Nephron (organoid): ENCODE results near the gene SLC6A13.
A peak's percentile ranks its signal among the peaks of the same experiment; 100 is the strongest.
"Not testable (repeated sequence)": the region's sequence is repeated elsewhere in the genome, so short reads cannot be mapped to it uniquely, and the experiment has no call there.

Source experiments
- H3K27ac Mint-ChIP-seq, 3 experiments: 2 replicates each; pipeline ENCODE4 v1.8.0; 2020; ENCODE audit warnings: mixed read lengths in 3 of 3, mild to moderate bottlenecking in 2 of 3, moderate library complexity in 1 of 3
- H3K27me3 Mint-ChIP-seq: 2 replicates; pipeline ENCODE4 v1.8.0; 2021; ENCODE audit warnings: low read depth, mild to moderate bottlenecking, moderate library complexity, mixed read lengths
- H3K36me3 Mint-ChIP-seq: 2 replicates; pipeline ENCODE4 v1.8.0; 2020; ENCODE audit warnings: low read depth, mixed read lengths
- H3K4me1 Mint-ChIP-seq: 2 replicates; pipeline ENCODE4 v1.8.0; 2020; ENCODE audit warnings: mixed read lengths
- H3K4me3 Mint-ChIP-seq, 3 experiments: 2 replicates each; pipeline ENCODE4 v1.8.0; 2020; ENCODE audit warnings: mild to moderate bottlenecking in 3 of 3, mixed read lengths in 3 of 3, moderate library complexity in 2 of 3
- H3K9me3 Mint-ChIP-seq: 2 replicates; pipeline ENCODE4 v1.8.0; 2020; ENCODE audit warnings: mixed read lengths
- CTCF ChIP-seq, 3 experiments: fragments of 200-600 bp; sonication (generic); IDR thresholded peaks; one replicate each; pipeline ENCODE4 v1.5.0; 2021; ENCODE audit warnings: antibody characterized with exemption in 3 of 3; ENCODE audit not compliant: unreplicated experiment in 3 of 3

The SLC6A13 gene

GRCh38 chr12:262817-263216 is at the start of gene SLC6A13:
TSS of gene SLC6A13 (minus strand) at chr12:262836. CDS start at chr12:260052, 2,784 bp downstream.
- TF ChIP-seq CTCF (IDR thresholded peaks at IDR 0.05; ENCODE audit: unreplicated experiment in 3 of 3), result no peak
- no peaks in the 10 kb centered on the region for H3K36me3 Mint-ChIP-seq
- peaks cover 69% of the 10 kb centered on the region for H3K4me1 Mint-ChIP-seq
- H3K27me3 Mint-ChIP-seq, result no peaks in the 10 kb centered on the region
- H3K9me3 Mint-ChIP-seq, result no peaks in the 10 kb centered on the region
- H3K27ac Mint-ChIP-seq, result peak within 1 kb of the TSS; percentile 89 to 90 (median 89)
- H3K4me3 Mint-ChIP-seq, result peak within 1 kb of the TSS; percentile 60 to 81 (median 77)

- no peak for TF ChIP-seq CTCF (IDR thresholded peaks at IDR 0.05; ENCODE audit: unreplicated experiment in 3 of 3)
- peaks cover 2% of the 10 kb centered on the region for H3K4me1 Mint-ChIP-seq
- H3K36me3 Mint-ChIP-seq, result peaks cover 98% of the 10 kb centered on the region
- H3K27me3 Mint-ChIP-seq, result no peaks in the 10 kb centered on the region
- peaks cover 3% of the 10 kb centered on the region for H3K9me3 Mint-ChIP-seq
- H3K27ac Mint-ChIP-seq, result peak overlapping the region in 1 of 3 experiments; percentile 34
- H3K4me3 Mint-ChIP-seq, result no peak overlapping the region
Observed at GRCh38 chr12:308511-308910, 45.9 kb upstream of the SLC6A13 start.

- Mint-ChIP-seq H3K4me1 (no peaks in the 10 kb centered on the region), H3K27ac (no peak overlapping the region), H3K27me3 (no peaks in the 10 kb centered on the region), H3K4me3 (no peak overlapping the region), H3K9me3 (peaks cover 9% of the 10 kb centered on the region), H3K36me3 (peaks cover 100% of the 10 kb centered on the region)
- TF ChIP-seq CTCF (IDR thresholded peaks at IDR 0.05; ENCODE audit: unreplicated experiment in 3 of 3), result no peak
Observed at GRCh38 chr12:307406-307805, 44.8 kb upstream of the SLC6A13 start.

GRCh38 chr12:304805-305204 is 42.2 kb upstream of the SLC6A13 start:
- TF ChIP-seq CTCF (IDR thresholded peaks at IDR 0.05; ENCODE audit: unreplicated experiment in 3 of 3), result no peak
- Mint-ChIP-seq H3K9me3 (peaks cover 33% of the 10 kb centered on the region), H3K4me1 (no peaks in the 10 kb centered on the region), H3K36me3 (peaks cover 100% of the 10 kb centered on the region), H3K27ac (no peak overlapping the region), H3K4me3 (no peak overlapping the region), H3K27me3 (no peaks in the 10 kb centered on the region)

- Mint-ChIP-seq H3K9me3 (peaks cover 44% of the 10 kb centered on the region), H3K36me3 (peaks cover 100% of the 10 kb centered on the region)
- H3K4me3 Mint-ChIP-seq, H3K27ac Mint-ChIP-seq, H3K4me1 Mint-ChIP-seq, H3K27me3 Mint-ChIP-seq: not testable (repeated sequence)
Observed at GRCh38 chr12:302766-303165, 40.1 kb upstream of the SLC6A13 start.

GRCh38 chr12:300166-300565 is 37.5 kb upstream of the SLC6A13 start:
- H3K36me3 Mint-ChIP-seq, result peaks cover 99% of the 10 kb centered on the region
- H3K4me3 Mint-ChIP-seq, H3K27ac Mint-ChIP-seq, H3K4me1 Mint-ChIP-seq, H3K27me3 Mint-ChIP-seq: not testable (repeated sequence)
- H3K9me3 Mint-ChIP-seq, result peaks cover 44% of the 10 kb centered on the region

- not testable (repeated sequence) for H3K27me3 Mint-ChIP-seq, H3K4me3 Mint-ChIP-seq, H3K27ac Mint-ChIP-seq, H3K4me1 Mint-ChIP-seq
- Mint-ChIP-seq H3K36me3 (peaks cover 99% of the 10 kb centered on the region), H3K9me3 (peaks cover 43% of the 10 kb centered on the region)
Observed at GRCh38 chr12:299511-299910, 36.9 kb upstream of the SLC6A13 start.

- H3K4me3 Mint-ChIP-seq, result not testable (repeated sequence)
- peaks cover 99% of the 10 kb centered on the region for H3K36me3 Mint-ChIP-seq
Observed at GRCh38 chr12:298059-298458, 35.4 kb upstream of the SLC6A13 start.

More at GRCh38 chr12:298059-298458, 35.4 kb upstream of the SLC6A13 start:
- not testable (repeated sequence) for H3K4me1 Mint-ChIP-seq, H3K27ac Mint-ChIP-seq, H3K27me3 Mint-ChIP-seq
- peaks cover 42% of the 10 kb centered on the region for H3K9me3 Mint-ChIP-seq
